HepG2 (cell line): Measurements from ENCODE around the gene AP2S1. TPM values are rescaled to one million over a fixed set of nuclear protein-coding genes. Genes with fewer than 3 reads are reported as not detected.
A peak's percentile ranks its signal among the peaks of the same experiment; 100 is the strongest.

Experiments
- CENPT ChIP-seq: sonication (generic); formaldehyde crosslinking; IDR thresholded peaks from 2 replicates; pipeline ENCODE4 v1.8.0; 2022; ENCODE audit warnings: low read depth, mild to moderate bottlenecking, moderate library complexity, missing genetic modification reagents
- FOSL2 ChIP-seq: sonication (generic); formaldehyde crosslinking; IDR thresholded peaks from 2 replicates; pipeline ENCODE4 v1.4.0; 2020; ENCODE audit warnings: missing genetic modification reagents
- KDM1A ChIP-seq: IDR thresholded peaks from 2 replicates; pipeline ENCODE4 v1.6.1; 2016; ENCODE audit warnings: missing compliant biosample characterization
- MAFK ChIP-seq, 2 experiments: IDR thresholded peaks in 1 of 2; conservative IDR thresholded peaks in 1 of 2; 2 replicates each; pipeline ENCODE4 v1.6.1; 2011; ENCODE audit warnings: improper control_type of control experiment in 2 of 2, low read length in 2 of 2
- MTF1 ChIP-seq: sonication (generic); formaldehyde crosslinking; IDR thresholded peaks from 2 replicates; pipeline ENCODE4 v1.5.0; 2020; ENCODE audit warnings: missing genetic modification reagents
- NONO ChIP-seq, 2 experiments: fragments of 450-650 bp in 1 of 2; sonication (generic) in 1 of 2; formaldehyde crosslinking in 1 of 2; IDR thresholded peaks in 1 of 2; conservative IDR thresholded peaks in 1 of 2; 2 replicates each; pipeline versions ENCODE4 v1.6.1 to v1.8.0; 2017 to 2022; ENCODE audit warnings: mild to moderate bottlenecking in 1 of 2, missing genetic modification reagents in 1 of 2, moderate library complexity in 1 of 2
- SMAD9 ChIP-seq: sonication (generic); formaldehyde crosslinking; IDR thresholded peaks from 2 replicates; pipeline ENCODE4 v1.5.1; 2020; ENCODE audit warnings: mild to moderate bottlenecking, missing genetic modification reagents
- SP140L ChIP-seq: sonication (generic); formaldehyde crosslinking; IDR thresholded peaks from 2 replicates; pipeline ENCODE4 v1.4.0; 2020; ENCODE audit warnings: missing genetic modification reagents, borderline replicate concordance
- TEAD2 ChIP-seq: sonication (generic); formaldehyde crosslinking; IDR thresholded peaks from 2 replicates; pipeline ENCODE4 v1.9.0; 2021; ENCODE audit warnings: missing genetic modification reagents
- ZFYVE20 ChIP-seq: sonication (generic); formaldehyde crosslinking; IDR thresholded peaks from 2 replicates; pipeline ENCODE4 v1.8.0; 2023; ENCODE audit warnings: low read depth, mild to moderate bottlenecking, moderate library complexity, missing genetic modification reagents, borderline replicate concordance
- ZNF546 ChIP-seq: sonication (generic); formaldehyde crosslinking; conservative IDR thresholded peaks from 2 replicates; pipeline ENCODE4 v1.8.1; 2023; ENCODE audit warnings: mild to moderate bottlenecking, missing genetic modification reagents
- ZSCAN29 ChIP-seq: sonication (generic); formaldehyde crosslinking; conservative IDR thresholded peaks from 2 replicates; pipeline ENCODE4 v1.4.0; 2020; ENCODE audit warnings: mild to moderate bottlenecking, missing genetic modification reagents
- polyA plus RNA-seq, 8 experiments: library from polyadenylated mRNA; depleted of rRNA in 3 of 8; stranded (reverse) in 7 of 8; unstranded in 1 of 8; fragments of >200 nt; fragmentation: Illumina TruSeq in 4 of 8; extraction: Trizol in 4 of 8; gene quantifications; 2 replicates each; pipeline versions ENCODE4 v1.2.1 to v1.2.3, GENCODE V29; 2011 to 2016; ENCODE audit warnings: low read depth in 4 of 8, missing spikeins in 1 of 8, mixed read lengths in 1 of 8; ENCODE audit not compliant: insufficient read depth in 1 of 8
- total RNA-seq, 5 experiments: library from RNA; depleted of rRNA; stranded (reverse); fragments of >200 nt; fragmentation: Illumina TruSeq; extraction: Trizol; gene quantifications; 2 replicates each; pipeline ENCODE4 v1.2.3, GENCODE V29; 2016; ENCODE audit warnings: low read depth in 1 of 5
- TF ChIP-seq, protein P1 (sequence below): sonication (generic); formaldehyde crosslinking; IDR thresholded peaks from 2 replicates; pipeline ENCODE4 v1.4.0; 2020; ENCODE audit warnings: mild to moderate bottlenecking, missing genetic modification reagents
- TF ChIP-seq, protein P2 (sequence below): sonication (generic); formaldehyde crosslinking; IDR thresholded peaks from 2 replicates; pipeline ENCODE4 v1.8.1; 2023; ENCODE audit warnings: mild to moderate bottlenecking, missing genetic modification reagents
- TF ChIP-seq, protein P3 (sequence below): sonication (generic); formaldehyde crosslinking; conservative IDR thresholded peaks from 2 replicates; pipeline ENCODE4 v1.4.0; 2020; ENCODE audit warnings: mild to moderate bottlenecking, missing genetic modification reagents, moderate library complexity
- TF ChIP-seq, protein P4 (sequence below): sonication (generic); formaldehyde crosslinking; IDR thresholded peaks from 2 replicates; pipeline ENCODE4 v1.4.0; 2020; ENCODE audit warnings: mild to moderate bottlenecking, missing genetic modification reagents

The AP2S1 gene
- total and polyA plus RNA-seq, 2 of the 13 experiments (the other 11 are each of a cell fraction or from before 2014, with no cell fraction given) = 45.2 to 86.1 TPM

DNA sequence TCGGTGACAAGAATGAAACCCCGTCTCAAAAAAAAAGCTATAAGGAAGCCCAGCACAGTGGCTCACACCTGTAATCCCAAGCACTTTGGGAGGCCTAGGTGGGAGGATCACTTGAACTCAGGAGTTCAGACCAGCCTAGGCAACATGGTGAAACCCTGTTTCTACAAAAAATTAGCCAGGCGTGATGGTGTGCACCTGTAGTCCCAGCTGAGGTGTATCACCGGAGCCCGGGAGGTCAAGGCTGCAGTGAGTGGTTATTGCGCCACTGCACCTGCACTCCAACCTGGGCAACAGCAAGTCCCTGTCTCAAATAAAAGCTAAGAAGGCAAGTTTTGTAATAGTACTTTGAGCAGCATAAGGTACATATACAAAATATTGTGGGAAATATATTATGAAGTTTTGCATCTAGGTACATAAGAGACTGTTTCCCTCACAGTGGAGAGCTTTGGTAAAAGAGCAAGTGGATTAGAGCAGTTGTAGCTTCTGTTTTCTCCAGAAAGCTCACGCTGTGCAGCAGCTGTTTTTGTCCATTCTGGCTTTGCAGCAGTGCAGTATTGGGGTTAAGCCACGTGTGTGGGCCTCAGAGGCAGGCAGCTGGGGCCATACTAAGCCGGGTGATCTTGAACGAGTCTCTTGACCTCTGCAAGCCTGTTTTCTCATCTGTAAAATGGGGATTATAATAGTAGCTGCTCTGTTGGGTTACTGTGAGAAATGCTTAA is 45.6 kb upstream of the AP2S1 start (continued):
- no peak for TF ChIP-seq ZNF546 (CRISPR knock-in tag)
- TF ChIP-seq SP140L (CRISPR knock-in tag) = no peak
- TF ChIP-seq, protein P1, sequence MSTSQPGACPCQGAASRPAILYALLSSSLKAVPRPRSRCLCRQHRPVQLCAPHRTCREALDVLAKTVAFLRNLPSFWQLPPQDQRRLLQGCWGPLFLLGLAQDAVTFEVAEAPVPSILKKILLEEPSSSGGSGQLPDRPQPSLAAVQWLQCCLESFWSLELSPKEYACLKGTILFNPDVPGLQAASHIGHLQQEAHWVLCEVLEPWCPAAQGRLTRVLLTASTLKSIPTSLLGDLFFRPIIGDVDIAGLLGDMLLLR = no peak
- TF ChIP-seq ZFYVE20 (CRISPR knock-in tag) = no peak
- TF ChIP-seq NONO (IDR thresholded peaks at IDR 0.05) = no peak
- no peak for TF ChIP-seq NONO (CRISPR knock-in tag; conservative IDR thresholded peaks at IDR 0.05)
- TF ChIP-seq MAFK (conservative IDR thresholded peaks at IDR 0.05 in 1 of 2, IDR thresholded peaks at IDR 0.05 in 1 of 2; ENCODE audit: low read length in 2 of 2) = no peak
- TF ChIP-seq CENPT (CRISPR knock-in tag) = no peak
- TF ChIP-seq, protein P2, sequence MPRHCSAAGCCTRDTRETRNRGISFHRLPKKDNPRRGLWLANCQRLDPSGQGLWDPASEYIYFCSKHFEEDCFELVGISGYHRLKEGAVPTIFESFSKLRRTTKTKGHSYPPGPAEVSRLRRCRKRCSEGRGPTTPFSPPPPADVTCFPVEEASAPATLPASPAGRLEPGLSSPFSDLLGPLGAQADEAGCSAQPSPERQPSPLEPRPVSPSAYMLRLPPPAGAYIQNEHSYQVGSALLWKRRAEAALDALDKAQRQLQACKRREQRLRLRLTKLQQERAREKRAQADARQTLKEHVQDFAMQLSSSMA (CRISPR knock-in tag) = 0 out of 2 replicates have a peak, but pooled peaks have one; percentile 34
- TF ChIP-seq ZSCAN29 (CRISPR knock-in tag) = no peak
- TF ChIP-seq FOSL2 (CRISPR knock-in tag) = peak; percentile 61
- TF ChIP-seq, protein P3, sequence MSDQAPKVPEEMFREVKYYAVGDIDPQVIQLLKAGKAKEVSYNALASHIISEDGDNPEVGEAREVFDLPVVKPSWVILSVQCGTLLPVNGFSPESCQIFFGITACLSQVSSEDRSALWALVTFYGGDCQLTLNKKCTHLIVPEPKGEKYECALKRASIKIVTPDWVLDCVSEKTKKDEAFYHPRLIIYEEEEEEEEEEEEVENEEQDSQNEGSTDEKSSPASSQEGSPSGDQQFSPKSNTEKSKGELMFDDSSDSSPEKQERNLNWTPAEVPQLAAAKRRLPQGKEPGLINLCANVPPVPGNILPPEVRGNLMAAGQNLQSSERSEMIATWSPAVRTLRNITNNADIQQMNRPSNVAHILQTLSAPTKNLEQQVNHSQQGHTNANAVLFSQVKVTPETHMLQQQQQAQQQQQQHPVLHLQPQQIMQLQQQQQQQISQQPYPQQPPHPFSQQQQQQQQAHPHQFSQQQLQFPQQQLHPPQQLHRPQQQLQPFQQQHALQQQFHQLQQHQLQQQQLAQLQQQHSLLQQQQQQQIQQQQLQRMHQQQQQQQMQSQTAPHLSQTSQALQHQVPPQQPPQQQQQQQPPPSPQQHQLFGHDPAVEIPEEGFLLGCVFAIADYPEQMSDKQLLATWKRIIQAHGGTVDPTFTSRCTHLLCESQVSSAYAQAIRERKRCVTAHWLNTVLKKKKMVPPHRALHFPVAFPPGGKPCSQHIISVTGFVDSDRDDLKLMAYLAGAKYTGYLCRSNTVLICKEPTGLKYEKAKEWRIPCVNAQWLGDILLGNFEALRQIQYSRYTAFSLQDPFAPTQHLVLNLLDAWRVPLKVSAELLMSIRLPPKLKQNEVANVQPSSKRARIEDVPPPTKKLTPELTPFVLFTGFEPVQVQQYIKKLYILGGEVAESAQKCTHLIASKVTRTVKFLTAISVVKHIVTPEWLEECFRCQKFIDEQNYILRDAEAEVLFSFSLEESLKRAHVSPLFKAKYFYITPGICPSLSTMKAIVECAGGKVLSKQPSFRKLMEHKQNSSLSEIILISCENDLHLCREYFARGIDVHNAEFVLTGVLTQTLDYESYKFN (CRISPR knock-in tag) = 0 out of 2 replicates have a peak, but pooled peaks have one; percentile 28
- no peak for TF ChIP-seq MTF1 (CRISPR knock-in tag)
- TF ChIP-seq KDM1A (CRISPR knock-in tag) = no peak
- TF ChIP-seq, protein P4, sequence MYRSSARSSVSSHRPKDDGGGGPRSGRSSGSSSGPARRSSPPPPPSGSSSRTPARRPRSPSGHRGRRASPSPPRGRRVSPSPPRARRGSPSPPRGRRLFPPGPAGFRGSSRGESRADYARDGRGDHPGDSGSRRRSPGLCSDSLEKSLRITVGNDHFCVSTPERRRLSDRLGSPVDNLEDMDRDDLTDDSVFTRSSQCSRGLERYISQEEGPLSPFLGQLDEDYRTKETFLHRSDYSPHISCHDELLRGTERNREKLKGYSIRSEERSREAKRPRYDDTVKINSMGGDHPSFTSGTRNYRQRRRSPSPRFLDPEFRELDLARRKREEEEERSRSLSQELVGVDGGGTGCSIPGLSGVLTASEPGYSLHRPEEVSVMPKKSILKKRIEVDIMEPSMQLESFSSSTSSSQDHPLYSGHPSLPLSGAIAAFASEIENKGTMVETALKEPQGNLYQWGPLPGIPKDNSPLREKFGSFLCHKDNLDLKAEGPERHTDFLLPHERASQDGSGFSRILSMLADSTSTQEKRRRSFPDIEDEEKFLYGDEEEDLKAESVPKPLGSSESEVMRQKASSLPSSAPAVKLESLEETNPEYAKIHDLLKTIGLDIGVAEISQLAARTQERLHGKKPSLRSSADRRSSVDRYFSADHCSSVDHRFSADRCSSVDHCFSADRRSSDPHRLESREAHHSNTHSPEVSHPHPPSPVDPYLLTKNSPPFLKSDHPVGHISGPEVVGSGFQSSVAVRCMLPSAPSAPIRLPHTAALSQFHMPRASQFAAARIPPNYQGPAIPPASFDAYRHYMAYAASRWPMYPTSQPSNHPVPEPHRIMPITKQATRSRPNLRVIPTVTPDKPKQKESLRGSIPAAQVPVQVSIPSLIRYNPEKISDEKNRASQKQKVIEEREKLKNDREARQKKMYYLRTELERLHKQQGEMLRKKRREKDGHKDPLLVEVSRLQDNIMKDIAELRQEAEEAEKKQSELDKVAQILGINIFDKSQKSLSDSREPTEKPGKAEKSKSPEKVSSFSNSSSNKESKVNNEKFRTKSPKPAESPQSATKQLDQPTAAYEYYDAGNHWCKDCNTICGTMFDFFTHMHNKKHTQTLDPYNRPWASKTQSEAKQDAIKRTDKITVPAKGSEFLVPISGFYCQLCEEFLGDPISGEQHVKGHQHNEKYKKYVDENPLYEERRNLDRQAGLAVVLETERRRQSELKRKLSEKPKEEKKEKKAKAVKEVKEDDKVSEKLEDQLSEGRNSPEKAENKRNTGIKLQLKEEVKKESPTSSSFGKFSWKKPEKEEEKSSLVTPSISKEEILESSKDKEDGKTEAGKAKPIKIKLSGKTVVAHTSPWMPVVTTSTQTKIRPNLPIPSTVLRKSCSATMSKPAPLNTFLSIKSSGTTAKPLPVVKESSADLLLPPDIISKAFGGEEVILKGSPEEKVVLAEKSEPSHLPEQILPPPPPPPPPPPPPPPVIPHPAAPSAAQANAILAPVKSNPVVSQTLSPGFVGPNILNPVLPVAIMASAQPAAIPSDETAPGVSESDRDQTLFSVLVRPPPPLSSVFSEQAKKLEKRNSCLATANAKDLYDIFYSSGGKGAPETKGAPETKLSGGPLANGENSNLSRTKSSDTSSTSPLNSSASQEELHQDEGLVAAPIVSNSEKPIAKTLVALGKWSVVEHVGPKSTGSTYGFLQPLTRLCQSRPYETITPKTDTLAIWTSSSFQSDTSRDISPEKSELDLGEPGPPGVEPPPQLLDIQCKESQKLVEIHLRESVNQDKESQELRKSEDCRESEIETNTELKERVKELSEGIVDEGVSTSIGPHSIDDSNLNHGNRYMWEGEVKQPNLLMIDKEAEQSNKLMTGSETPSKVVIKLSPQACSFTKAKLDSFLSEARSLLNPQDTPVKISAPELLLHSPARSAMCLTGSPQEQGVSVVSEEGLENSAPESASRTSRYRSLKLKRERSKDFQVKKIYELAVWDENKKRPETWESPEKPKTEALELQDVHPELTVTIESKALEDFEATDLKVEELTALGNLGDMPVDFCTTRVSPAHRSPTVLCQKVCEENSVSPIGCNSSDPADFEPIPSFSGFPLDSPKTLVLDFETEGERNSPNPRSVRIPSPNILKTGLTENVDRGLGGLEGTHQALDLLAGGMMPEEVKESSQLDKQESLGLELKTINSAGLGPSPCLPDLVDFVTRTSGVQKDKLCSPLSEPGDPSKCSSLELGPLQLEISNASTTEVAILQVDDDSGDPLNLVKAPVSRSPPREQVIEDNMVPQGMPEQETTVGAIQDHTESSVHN (CRISPR knock-in tag) = no peak
- TF ChIP-seq SMAD9 (CRISPR knock-in tag) = no peak
- TF ChIP-seq TEAD2 (CRISPR knock-in tag) = no peak
